PC-9 (cell line): ENCODE data around the gene GALNT1.

Experiments
- CTCF ChIP-seq: fragments of 200-600 bp; sonication (generic); conservative IDR thresholded peaks from 2 replicates; pipeline ENCODE4 v1.6.1; 2017; ENCODE audit warnings: mixed run types, antibody characterized with exemption, mild to moderate bottlenecking, moderate library complexity
- EZH2 ChIP-seq: fragments of 200-600 bp; sonication (generic); IDR thresholded peaks from 2 replicates; pipeline ENCODE4 v1.8.0; 2017; ENCODE audit warnings: antibody characterized with exemption, low read depth

GRCh38 chr18:35633761-35634160 lies 52.2 kb downstream of the GALNT1 start:
- TF ChIP-seq EZH2 = no peak
- no peak for TF ChIP-seq CTCF
